H1 (cell line): ENCODE data around the gene CXorf51A. TPM values are rescaled to one million over a fixed set of nuclear protein-coding genes. Genes with fewer than 3 reads are reported as not detected.

Source experiments
- CTCF ChIA-PET: fragments of 300-600 bp; sonication (Branson Sonifier 250); formaldehyde crosslinking; loops from one replicate; lab custom pipeline; 2021; ENCODE audit not compliant: partially characterized antibody; lab: Charles Lee
- POLR2A ChIA-PET: fragments of 300-600 bp; sonication (Branson Sonifier 250); formaldehyde crosslinking; loops from one replicate; lab custom pipeline; 2021; ENCODE audit warnings: inconsistent platforms; ENCODE audit not compliant: partially characterized antibody; lab: Charles Lee
- DNase-seq, 2 experiments: peaks; one replicate each; pipeline versions ENCODE4 v3.0.0 to v3.0.0-alpha.2; 2010 to 2022; ENCODE audit warnings: low spot score in 2 of 2, low read depth in 1 of 2, mixed read lengths in 1 of 2
- FAIRE-seq: peaks from 2 replicates; lab custom pipeline; 2011; peaks lifted over from hg19 to GRCh38; lab: Jason Lieb, UNC
- H2AFZ ChIP-seq: 2 replicates; pipeline ENCODE4 v1.8.1; 2012; ENCODE audit warnings: low read length, inconsistent platforms
- H2AK5ac ChIP-seq: 2 replicates; pipeline ENCODE4 v1.6.1; 2013; ENCODE audit warnings: low read depth, low read length
- H2BK120ac ChIP-seq: replicated peaks from 2 replicates; pipeline ENCODE3; 2013; ENCODE audit warnings: low read depth, low read length, inconsistent platforms
- H2BK12ac ChIP-seq: 2 replicates; pipeline ENCODE4 v1.6.1; 2013; ENCODE audit warnings: low read depth, low read length
- H2BK15ac ChIP-seq: 2 replicates; pipeline ENCODE4 v1.6.1; 2013; ENCODE audit warnings: low read length
- H2BK20ac ChIP-seq: 2 replicates; pipeline ENCODE4 v1.6.1; 2013; ENCODE audit warnings: low read length
- H2BK5ac ChIP-seq: 2 replicates; pipeline ENCODE4 v1.6.1; 2013; ENCODE audit warnings: low read depth, low read length
- H3K14ac ChIP-seq: 2 replicates; pipeline ENCODE4 v1.6.1; 2013; ENCODE audit warnings: inconsistent platforms; ENCODE audit not compliant: insufficient read length
- H3K18ac ChIP-seq: 2 replicates; pipeline ENCODE4 v1.6.1; 2013; ENCODE audit warnings: low read length; ENCODE audit errors: extremely low read depth
- H3K23ac ChIP-seq: 2 replicates; pipeline ENCODE4 v1.6.1; 2013; ENCODE audit warnings: inconsistent platforms; ENCODE audit not compliant: insufficient read length
- H3K23me2 ChIP-seq: 2 replicates; pipeline ENCODE4 v1.6.1; 2013; ENCODE audit warnings: low read depth, low read length
- H3K27ac ChIP-seq: 2 replicates; pipeline ENCODE4 v1.6.1; 2011; ENCODE audit warnings: low read depth, low read length, inconsistent platforms
- H3K27me3 ChIP-seq, 4 experiments: replicated peaks in 1 of 4; 1 replicate in 1 of 4; 2 replicates in 3 of 4; pipeline versions ENCODE4 v1.6.1 to v1.8.1; 2011 to 2013; ENCODE audit warnings: low read length in 3 of 4, mild to moderate bottlenecking in 3 of 4, inconsistent platforms in 2 of 4, mixed read lengths in 2 of 4, moderate library complexity in 1 of 4; ENCODE audit not compliant: control insufficient read depth in 3 of 4, insufficient read depth in 3 of 4; ENCODE audit errors: extremely low read depth in 1 of 4
- H3K36me3 ChIP-seq, 4 experiments: 2 replicates each; pipeline versions ENCODE4 v1.6.1 to v1.8.1; 2011 to 2013; ENCODE audit warnings: mild to moderate bottlenecking in 4 of 4, low read length in 3 of 4, moderate library complexity in 2 of 4, control low read depth in 1 of 4, inconsistent platforms in 1 of 4; ENCODE audit not compliant: insufficient read depth in 4 of 4, control insufficient read depth in 2 of 4
- H3K4ac ChIP-seq: replicated peaks from 2 replicates; pipeline ENCODE3; 2013; ENCODE audit warnings: low read length, low read depth, mixed read lengths, inconsistent platforms; ENCODE audit not compliant: insufficient read length
- H3K4me1 ChIP-seq, 4 experiments: replicated peaks in 1 of 4; 1 replicate in 1 of 4; 2 replicates in 3 of 4; pipeline versions ENCODE4 v1.6.1 to v1.8.1; 2011 to 2013; ENCODE audit warnings: low read length in 3 of 4, inconsistent platforms in 2 of 4, mixed read lengths in 1 of 4; ENCODE audit not compliant: insufficient read depth in 4 of 4, control insufficient read depth in 3 of 4
- H3K4me2 ChIP-seq, 2 experiments: 2 replicates each; pipeline versions ENCODE4 v1.6.1 to v1.8.1; 2011 to 2013; ENCODE audit warnings: low read depth in 2 of 2, low read length in 2 of 2, control low read depth in 1 of 2, inconsistent platforms in 1 of 2, mild to moderate bottlenecking in 1 of 2; ENCODE audit not compliant: insufficient read depth in 1 of 2
- H3K4me3 ChIP-seq, 4 experiments: fragments of 200-600, 300-600 bp in 1 of 4; sonication (generic), shearing (Covaris generic), sonication (Bioruptor Twin) in 1 of 4; 2 replicates each; pipeline versions ENCODE4 v1.5.1 to v1.8.1; 2011 to 2016; ENCODE audit warnings: low read length in 4 of 4, low read depth in 3 of 4, control low read depth in 2 of 4, inconsistent platforms in 2 of 4, mild to moderate bottlenecking in 2 of 4, mixed read lengths in 1 of 4, moderate library complexity in 1 of 4; ENCODE audit not compliant: insufficient read depth in 2 of 4; ENCODE audit errors: extremely low read depth in 1 of 4
- H3K56ac ChIP-seq: replicated peaks from 2 replicates; pipeline ENCODE3; 2013; ENCODE audit warnings: low read depth, mild to moderate bottlenecking, mixed read lengths, low read length, inconsistent platforms; ENCODE audit not compliant: insufficient read length
- H3K79me1 ChIP-seq: 2 replicates; pipeline ENCODE4 v1.6.1; 2013; ENCODE audit warnings: low read depth, low read length, control low read depth
- H3K79me2 ChIP-seq, 2 experiments: 2 replicates each; pipeline versions ENCODE4 v1.6.1 to v1.8.1; 2012 to 2013; ENCODE audit warnings: low read length in 2 of 2, mild to moderate bottlenecking in 2 of 2, inconsistent platforms in 1 of 2; ENCODE audit not compliant: insufficient read depth in 2 of 2, control insufficient read depth in 1 of 2
- H3K9ac ChIP-seq, 4 experiments: replicated peaks in 1 of 4; 1 replicate in 1 of 4; 2 replicates in 3 of 4; pipeline versions ENCODE4 v1.6.1 to v1.8.1; 2011 to 2013; ENCODE audit warnings: low read depth in 3 of 4, low read length in 3 of 4, control low read depth in 2 of 4, mild to moderate bottlenecking in 2 of 4, moderate library complexity in 2 of 4, inconsistent platforms in 1 of 4; ENCODE audit errors: extremely low read depth in 1 of 4
- H3K9me3 ChIP-seq, 2 experiments: 2 replicates each; pipeline versions ENCODE4 v1.6.1 to v1.8.1; 2012 to 2013; ENCODE audit warnings: mild to moderate bottlenecking in 2 of 2, moderate library complexity in 2 of 2, control low read depth in 1 of 2, inconsistent platforms in 1 of 2, low read depth in 1 of 2, low read length in 1 of 2, mixed read lengths in 1 of 2; ENCODE audit not compliant: insufficient read depth in 2 of 2
- H4K20me1 ChIP-seq, 2 experiments: replicated peaks in 1 of 2; 2 replicates each; pipeline versions ENCODE3 to v1.8.1; 2011 to 2013; ENCODE audit warnings: inconsistent platforms in 2 of 2, low read length in 2 of 2, mild to moderate bottlenecking in 1 of 2; ENCODE audit not compliant: insufficient read depth in 2 of 2, control insufficient read depth in 1 of 2
- H4K5ac ChIP-seq: 2 replicates; pipeline ENCODE4 v1.6.1; 2013; ENCODE audit warnings: low read length, low read depth, mixed read lengths, inconsistent platforms; ENCODE audit not compliant: insufficient read length
- H4K8ac ChIP-seq: 2 replicates; pipeline ENCODE4 v1.8.0; 2013; ENCODE audit warnings: mild to moderate bottlenecking, moderate library complexity, low read length, inconsistent platforms; ENCODE audit not compliant: insufficient read depth; ENCODE audit errors: extremely low read depth
- H4K91ac ChIP-seq: replicated peaks from 2 replicates; pipeline ENCODE3; 2013; ENCODE audit warnings: low read length, mixed read lengths, inconsistent platforms; ENCODE audit not compliant: insufficient read length
- ATF3 ChIP-seq: IDR thresholded peaks from 2 replicates; pipeline ENCODE4 v1.6.1; 2011; ENCODE audit warnings: low read depth, mild to moderate bottlenecking, low read length; ENCODE audit not compliant: insufficient read depth
- BCL11A ChIP-seq, 2 experiments: IDR thresholded peaks; one replicate each; pipeline ENCODE4 v1.6.1; 2011; ENCODE audit warnings: low read depth in 2 of 2, low read length in 2 of 2, mild to moderate bottlenecking in 2 of 2
- BRCA1 ChIP-seq: IDR thresholded peaks from 2 replicates; pipeline ENCODE4 v1.6.1; 2012; ENCODE audit warnings: low read depth, low read length, improper control_type of control experiment
- CHD2 ChIP-seq: IDR thresholded peaks from 2 replicates; pipeline ENCODE4 v1.6.1; 2012; ENCODE audit warnings: low read length, improper control_type of control experiment
- E2F6 ChIP-seq: IDR thresholded peaks from 2 replicates; pipeline ENCODE4 v1.6.1; 2012; ENCODE audit warnings: inconsistent platforms
- GTF2F1 ChIP-seq: IDR thresholded peaks from 2 replicates; pipeline ENCODE4 v1.6.1; 2012; ENCODE audit warnings: low read depth, low read length, improper control_type of control experiment, borderline replicate concordance
- POLR2A ChIP-seq, 2 experiments: IDR thresholded peaks; 1 replicate in 1 of 2; 2 replicates in 1 of 2; pipeline ENCODE4 v1.6.1; 2011; ENCODE audit warnings: low read depth in 2 of 2, low read length in 2 of 2, mild to moderate bottlenecking in 2 of 2; ENCODE audit errors: control extremely low read depth in 1 of 2
- TAF1 ChIP-seq: IDR thresholded peaks from 2 replicates; pipeline ENCODE4 v1.6.1; 2011; ENCODE audit warnings: mild to moderate bottlenecking, low read depth, low read length
- WGBS, 2 experiments: shearing (Covaris generic) in 1 of 2; methylation state at CpG; one replicate each; pipeline versions ENCODE4 v1.1.6 to v1.1.7; 2013 to 2015; ENCODE audit warnings: low lambda C conversion rate in 2 of 2, mixed read lengths in 2 of 2, inconsistent platforms in 1 of 2, low coverage in 1 of 2, missing lambda C conversion rate in 1 of 2; ENCODE audit not compliant: insufficient replicate concordance in 2 of 2, insufficient coverage in 1 of 2, insufficient read length in 1 of 2; ENCODE audit errors: extremely low coverage in 1 of 2, missing lambda C conversion rate in 1 of 2; 5-methylcytosine and 5-hydroxymethylcytosine counted together
- polyA plus RNA-seq, 7 experiments: library from polyadenylated mRNA; depleted of rRNA in 3 of 7; stranded (reverse) in 5 of 7; unstranded in 2 of 7; fragments of >200 nt in 5 of 7; fragments of 200-250 nt in 2 of 7; gene quantifications; 1 replicate in 5 of 7; 2 replicates in 1 of 7; 4 replicates in 1 of 7; pipeline versions ENCODE4 v1.2.1 to v1.2.3, GENCODE V29; 2011 to 2013; ENCODE audit warnings: missing spikeins in 2 of 7, mixed read lengths in 2 of 7
- total RNA-seq: library from RNA; stranded (reverse); fragmentation: NEBNext Ultra II Directional; extraction: Animal tissue kit (Norgen Biotek cat#: 25700); gene quantifications from 2 replicates; pipeline ENCODE4 v1.2.1, GENCODE V29; 2021

CXorf51A gene
- total and polyA plus RNA-seq, 2 of the 8 experiments (the other 6 are each of a cell fraction or from before 2014, with no cell fraction given), result not detected

GRCh38 chrX:146831994-146832393 lies 17.4 kb upstream of the CXorf51A start:
- POLR2A ChIA-PET, result no interaction called here
- H3K23ac ChIP-seq, result no peak overlapping the region
- H4K8ac ChIP-seq, result no peak overlapping the region
- no peaks in the 10 kb centered on the region for H3K9me3 ChIP-seq
- no peaks in the 10 kb centered on the region for H3K27me3 ChIP-seq
- no peak overlapping the region for H2BK15ac ChIP-seq
- FAIRE-seq, result no peak
- H2AFZ ChIP-seq, result no peak overlapping the region
- no peak overlapping the region for H2BK12ac ChIP-seq
- H2BK120ac ChIP-seq, result no peak overlapping the region
- H2BK20ac ChIP-seq, result no peak overlapping the region
- no peak overlapping the region for H4K91ac ChIP-seq
- no peak overlapping the region for H3K27ac ChIP-seq
- 93% methylated on average over 2 of the region's 4 CpGs; no CpG with 5 or more reads in 1 of the 2 experiments for WGBS, 2 experiments
- H3K18ac ChIP-seq, result no peak overlapping the region
- H3K56ac ChIP-seq, result no peak overlapping the region
- H3K4me2 ChIP-seq, result no peak overlapping the region
- H3K36me3 ChIP-seq, result no peaks in the 10 kb centered on the region
- H4K20me1 ChIP-seq, result no peaks in the 10 kb centered on the region
- H3K4me1 ChIP-seq, result no peaks in the 10 kb centered on the region
- CTCF ChIA-PET, result no interaction called here
- no peak overlapping the region for H3K4ac ChIP-seq
- H4K5ac ChIP-seq, result no peak overlapping the region
- H3K23me2 ChIP-seq, result no peaks in the 10 kb centered on the region
- H3K79me2 ChIP-seq, result no peaks in the 10 kb centered on the region
- no peak overlapping the region for H3K14ac ChIP-seq
- no peak for DNase-seq
- no peak overlapping the region for H2AK5ac ChIP-seq
- H3K79me1 ChIP-seq, result no peaks in the 10 kb centered on the region
- H3K4me3 ChIP-seq, result no peak overlapping the region
- H3K9ac ChIP-seq, result no peak overlapping the region
- TF ChIP-seq BCL11A (IDR thresholded peaks at IDR 0.05; ENCODE audit: low read depth in 2 of 2, low read length in 2 of 2), result no peak
- no peak for TF ChIP-seq ATF3
- TF ChIP-seq TAF1, result no peak
- no peak for TF ChIP-seq GTF2F1
- no peak for TF ChIP-seq BRCA1
- TF ChIP-seq E2F6, result no peak
- no peak for TF ChIP-seq CHD2
- TF ChIP-seq POLR2A (IDR thresholded peaks at IDR 0.05; ENCODE audit: control extremely low read depth in 1 of 2, low read depth in 2 of 2, low read length in 2 of 2), result no peak
- H2BK5ac ChIP-seq, result no peak overlapping the region
